Measurements from ENCODE around the gene FAM131A. TPM values are rescaled to one million over a fixed set of nuclear protein-coding genes. Genes with fewer than 3 reads are reported as not detected.

FAM131A gene
- 10 to 100 TPM; 11.2 to 14.3 (median 13.7) TPM for polyA plus RNA-seq (ENCODE audit: insufficient read length in 3 of 3)
- long read RNA-seq, donor 1, partial matches to known transcripts, result 0 of 1 reads
- long read RNA-seq, donor 1, other reads (novel, unspliced or antisense), result 0 of 1 reads
- long read RNA-seq, donor 2, partial matches to known transcripts, result 0 of 5 reads
- long read RNA-seq, donor 2, other reads (novel, unspliced or antisense), result 0 of 5 reads
- long read RNA-seq, donor 3, partial matches to known transcripts, result 0 of 3 reads
- long read RNA-seq, donor 3, other reads (novel, unspliced or antisense), result 0 of 3 reads
- long read RNA-seq, donor 4, partial matches to known transcripts, result 6 of 9 reads
- long read RNA-seq, donor 4, other reads (novel, unspliced or antisense), result 0 of 9 reads
- long read RNA-seq, donor 5, partial matches to known transcripts, result 0 of 3 reads
- long read RNA-seq, donor 5, other reads (novel, unspliced or antisense), result 0 of 3 reads
- long read RNA-seq, donor 6, result 0 reads
- long read RNA-seq, donor 7, partial matches to known transcripts, result 0 of 8 reads
- long read RNA-seq, donor 7, other reads (novel, unspliced or antisense), result 0 of 8 reads
- long read RNA-seq, donor 8, partial matches to known transcripts, result 0 of 1 reads
- long read RNA-seq, donor 8, other reads (novel, unspliced or antisense), result 0 of 1 reads
- long read RNA-seq, donor 9, partial matches to known transcripts, result 9 of 13 reads
- long read RNA-seq, donor 9, other reads (novel, unspliced or antisense), result 0 of 13 reads
- long read RNA-seq, donor 10, partial matches to known transcripts, result 5 of 8 reads
- long read RNA-seq, donor 10, other reads (novel, unspliced or antisense), result 0 of 8 reads
- long read RNA-seq, donor 11, partial matches to known transcripts, result 0 of 3 reads
- long read RNA-seq, donor 11, other reads (novel, unspliced or antisense), result 0 of 3 reads
- long read RNA-seq, donor 12, partial matches to known transcripts, result 0 of 4 reads
- long read RNA-seq, donor 12, other reads (novel, unspliced or antisense), result 0 of 4 reads
- long read RNA-seq, donor 13, partial matches to known transcripts, result 19 of 21 reads
- long read RNA-seq, donor 13, other reads (novel, unspliced or antisense), result 0 of 21 reads
- long read RNA-seq, donor 14, result 0 reads
- long read RNA-seq, donor 15, transcript FAM131A-202 (6 exons, 2,421 nt), result major isoform, 7 of 16 reads
- long read RNA-seq, donor 15, partial matches to known transcripts, result 7 of 16 reads
- long read RNA-seq, donor 15, other reads (novel, unspliced or antisense), result 0 of 16 reads
- long read RNA-seq, donor 16, partial matches to known transcripts, result 0 of 4 reads
- long read RNA-seq, donor 16, other reads (novel, unspliced or antisense), result 0 of 4 reads

GRCh38 chr3:184337399-184337714, at the start of gene FAM131A:
TSS of gene FAM131A (plus strand) at chr3:184337600. CDS start at chr3:184337631, 31 bp downstream.
- DNase-seq, result no peak

- no peak for DNase-seq
Observed at GRCh38 chr3:184289426-184289938, 47.9 kb upstream of the FAM131A start.

- no peak for DNase-seq
Observed at GRCh38 chr3:184290331-184290730, 47.1 kb upstream of the FAM131A start.

GRCh38 chr3:184291044-184291737, 46.2 kb upstream of the FAM131A start:
- DNase-seq, result no peak

- no peak for DNase-seq
Observed at GRCh38 chr3:184291738-184292445, 45.5 kb upstream of the FAM131A start.

- no peak for DNase-seq
Observed at GRCh38 chr3:184295771-184296170, 41.6 kb upstream of the FAM131A start.

- no peak for DNase-seq
Observed at GRCh38 chr3:184296616-184297015, 40.8 kb upstream of the FAM131A start.

GRCh38 chr3:184298759-184299487, 38.5 kb upstream of the FAM131A start, which contains the start of gene PSMD2:
TSS of gene PSMD2 (plus strand) at chr3:184299241. CDS start at chr3:184299267, 26 bp downstream.
- peak; percentile 97 for DNase-seq

- DNase-seq, result no peak
Observed at GRCh38 chr3:184299488-184300377, 37.7 kb upstream of the FAM131A start.

- no peak for DNase-seq
Observed at GRCh38 chr3:184300378-184300720, 37.1 kb upstream of the FAM131A start.

- DNase-seq, result no peak
Observed at GRCh38 chr3:184305577-184305976, 31.8 kb upstream of the FAM131A start.

- DNase-seq, result no peak
Observed at GRCh38 chr3:184306341-184306972, 30.9 kb upstream of the FAM131A start.

- DNase-seq, result no peak
Observed at GRCh38 chr3:184307915-184308314, 29.5 kb upstream of the FAM131A start.

- no peak for DNase-seq
Observed at GRCh38 chr3:184308744-184309143, 28.7 kb upstream of the FAM131A start.

GRCh38 chr3:184311633-184312032, 25.8 kb upstream of the FAM131A start:
- DNase-seq, result no peak

- DNase-seq, result peak; percentile 91
Observed at GRCh38 chr3:184314363-184314699, 23.1 kb upstream of the FAM131A start, which contains the start of gene EIF4G1. TSS of gene EIF4G1 (plus strand) at chr3:184314606. CDS start at chr3:184315797, 1,191 bp downstream.

- DNase-seq, result peak; percentile 61
Observed at GRCh38 chr3:184314700-184315542, 22.5 kb upstream of the FAM131A start.
